ENCODE data around the gene LZTS3. TPM values are rescaled to one million over a fixed set of nuclear protein-coding genes. Genes with fewer than 3 reads are reported as not detected.
A peak's percentile ranks its signal among the peaks of the same experiment; 100 is the strongest.
"Not testable (repeated sequence)": the region's sequence is repeated elsewhere in the genome, so short reads cannot be mapped to it uniquely, and the experiment has no call there.

The LZTS3 gene
- total RNA-seq (10 to 100 TPM in 6 of 9 donors, 1 to 10 TPM in 3; 5.8 to 29.9 (median 12.5) TPM), polyA plus RNA-seq (10 to 100 TPM in 1 of 3 donors, 1 to 10 TPM in 2; 3.6 to 12.9 (median 6.5) TPM)
- long read RNA-seq, donor 1, full-length matches to known transcripts, result 1 of 1 reads
- long read RNA-seq, donor 1, partial matches to known transcripts, result 0 of 1 reads
- long read RNA-seq, donor 1, other reads (novel, unspliced or antisense), result 0 of 1 reads
- long read RNA-seq, donor 2, full-length matches to known transcripts, result 1 of 1 reads
- long read RNA-seq, donor 2, partial matches to known transcripts, result 0 of 1 reads
- long read RNA-seq, donor 2, other reads (novel, unspliced or antisense), result 0 of 1 reads
- long read RNA-seq, donor 3, result 0 reads
- long read RNA-seq, donor 4, partial matches to known transcripts, result 0 of 2 reads
- long read RNA-seq, donor 4, other reads (novel, unspliced or antisense), result 2 of 2 reads
- long read RNA-seq, donor 5, full-length matches to known transcripts, result 4 of 19 reads
- long read RNA-seq, donor 5, partial matches to known transcripts, result 2 of 19 reads
- long read RNA-seq, donor 5, other reads (novel, unspliced or antisense), result 13 of 19 reads
- long read RNA-seq, donor 6, result 0 reads
- long read RNA-seq, donor 7, full-length matches to known transcripts, result 1 of 1 reads
- long read RNA-seq, donor 7, partial matches to known transcripts, result 0 of 1 reads
- long read RNA-seq, donor 7, other reads (novel, unspliced or antisense), result 0 of 1 reads
- long read RNA-seq, donor 8, result 0 reads
- long read RNA-seq, donor 9, result 0 reads
- long read RNA-seq, donor 10, result 0 reads

- Histone ChIP-seq H3K36me3 (replicated peaks in 1 of 2) (no peaks in the 10 kb centered on the region), H3K9me3 (replicated peaks in 1 of 3) (no peaks in the 10 kb centered on the region), H3K4me3 (peak within 1 kb of the TSS; percentile 3 to 75 (median 70)), H3K4me1 (replicated peaks in 1 of 2) (peaks cover 19 to 35% of the 10 kb centered on the region in 2 donors), H3K27ac (peak within 1 kb of the TSS in 4 of 5 donors; percentile 47 to 83 (median 80)), H3K27me3 (no peaks in the 10 kb centered on the region)
- 0 to 1% (median 0%) methylated on average over 19 to 62 of the region's 62 CpGs; no CpG with 5 or more reads in 1 of the 4 donors for WGBS, 4 donors
- no peak for TF ChIP-seq CTCF (IDR thresholded peaks at IDR 0.05)
- peak; percentile 54 for TF ChIP-seq POLR2A (IDR thresholded peaks at IDR 0.05)
- peak; percentile 50 to 82 (median 71) for DNase-seq
- intact Hi-C loops (cut with DNase I), result no loop called here
These were observed at the start of gene LZTS3 for GRCh38 chr20:3172933-3173609. TSS of gene LZTS3 (minus strand) at chr20:3173549. CDS start at chr20:3167163, 6,386 bp downstream.

- intact Hi-C loops (cut with DNase I), result loop anchor here in 1 of 2 donors (10.0 kb wide), 1 partner anchor 93 kb away; no protein-coding TSS in a partner anchor
- H3K36me3 ChIP-seq (replicated peaks in 1 of 2), result peaks cover 0 to 35% of the 10 kb centered on the region in 2 donors
- peaks cover 0 to 9% of the 10 kb centered on the region in 2 donors for H3K4me1 ChIP-seq (replicated peaks in 1 of 2)
- no peak overlapping the region for H3K27ac ChIP-seq
- WGBS, 4 donors, result 85 to 91% (median 89%) methylated on average over 12 to 18 of the region's 18 CpGs
- H3K27me3 ChIP-seq, result no peaks in the 10 kb centered on the region
- no peak overlapping the region for H3K4me3 ChIP-seq
- no peak for DNase-seq
- H3K9me3 ChIP-seq (replicated peaks in 1 of 3), result no peaks in the 10 kb centered on the region
- TF ChIP-seq CTCF (IDR thresholded peaks at IDR 0.05), result no peak
- TF ChIP-seq POLR2A (IDR thresholded peaks at IDR 0.05), result no peak
These were observed 48.3 kb upstream of the LZTS3 start for GRCh38 chr20:3221398-3222226.

GRCh38 chr20:3218307-3218988 lies 45.1 kb upstream of the LZTS3 start:
- Histone ChIP-seq H3K4me1 (replicated peaks in 1 of 2) (peaks cover 0 to 9% of the 10 kb centered on the region in 2 donors), H3K27me3 (no peaks in the 10 kb centered on the region), H3K27ac (no peak overlapping the region), H3K9me3 (replicated peaks in 1 of 3) (no peaks in the 10 kb centered on the region), H3K4me3 (no peak overlapping the region), H3K36me3 (replicated peaks in 1 of 2) (peaks cover 0 to 52% of the 10 kb centered on the region in 2 donors)
- DNase-seq, result peak; percentile 57 to 79 (median 70)
- 17 to 56% (median 21%) methylated on average over 4 to 30 of the region's 30 CpGs for WGBS, 4 donors
- no peak for TF ChIP-seq POLR2A (IDR thresholded peaks at IDR 0.05)
- TF ChIP-seq CTCF (IDR thresholded peaks at IDR 0.05), result peak; percentile 83 to 93 (median 89)
- intact Hi-C loops (cut with DNase I), result loop anchor here (5.0 kb wide), 2 partner anchors 59 to 99 kb away; no protein-coding TSS in a partner anchor

DNA sequence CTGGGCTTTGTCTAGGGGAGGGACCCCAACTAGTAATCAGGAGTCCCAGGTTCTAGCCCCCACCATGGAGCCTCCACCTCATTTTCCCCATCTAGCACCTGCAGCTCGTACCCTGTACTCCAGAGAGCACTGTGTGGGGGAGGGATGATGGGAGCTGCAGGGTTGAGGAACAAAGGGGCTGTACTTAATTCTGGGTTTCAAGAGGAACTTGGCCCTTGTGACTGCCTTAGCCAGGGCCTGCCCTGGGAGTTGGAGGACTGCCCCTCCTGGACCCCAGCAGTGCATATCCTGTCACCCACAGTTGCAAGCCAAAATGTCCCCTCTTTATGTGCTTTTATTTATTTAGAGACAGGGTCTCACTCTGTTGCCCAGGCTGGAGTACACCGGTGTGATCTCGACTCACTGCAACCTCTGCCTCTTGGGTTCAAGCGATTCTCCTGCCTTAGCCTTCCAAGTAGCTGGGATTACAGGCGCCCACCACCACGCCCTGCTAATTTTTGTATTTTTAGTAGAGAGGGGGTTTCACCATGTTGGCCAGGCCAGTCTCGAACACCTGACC lies 42.1 kb upstream of the LZTS3 start:
- peaks cover 0 to 27% of the 10 kb centered on the region in 2 donors for H3K36me3 ChIP-seq (replicated peaks in 1 of 2)
- H3K27ac ChIP-seq; DNase-seq; H3K27me3 ChIP-seq; H3K9me3 ChIP-seq (replicated peaks in 1 of 3); H3K4me3 ChIP-seq: not testable (repeated sequence)
- peaks cover 0 to 14% of the 10 kb centered on the region in 2 donors for H3K4me1 ChIP-seq (replicated peaks in 1 of 2)
- intact Hi-C loops (cut with DNase I), result loop anchor here (5.0 kb wide), 2 partner anchors 62 to 102 kb away; no protein-coding TSS in a partner anchor
- 86 to 99% (median 87%) methylated on average over 7 of the region's 7 CpGs for WGBS, 4 donors

Measured in adrenal gland (tissue), 19 donors.